ENCODE results near the gene FKBP3.
A peak's percentile ranks its signal among the peaks of the same experiment; 100 is the strongest.
"Not testable (repeated sequence)": the region's sequence is repeated elsewhere in the genome, so short reads cannot be mapped to it uniquely, and the experiment has no call there.

Gene FKBP3

GRCh38 chr14:45083617-45083975, 50.7 kb downstream of the FKBP3 start:
- no peak for DNase-seq (ENCODE audit: extremely low read depth, insufficient read length)
- TF ChIP-seq CTCF (IDR thresholded peaks at IDR 0.05; ENCODE audit: insufficient read depth, low read length, poor library complexity, severe bottlenecking), result no peak
- Histone ChIP-seq H3K36me3 (ENCODE audit: control insufficient read depth, insufficient read depth, low read length) (no peaks in the 10 kb centered on the region), H3K27me3 (replicated peaks; ENCODE audit: control insufficient read depth, insufficient read depth, low read length) (no peaks in the 10 kb centered on the region), H3K4me3 (replicated peaks; ENCODE audit: low read depth, low read length) (peak overlapping the region; percentile 60)

GRCh38 chr14:45082420-45082819, 51.9 kb downstream of the FKBP3 start:
- no peak for TF ChIP-seq CTCF (IDR thresholded peaks at IDR 0.05; ENCODE audit: insufficient read depth, low read length, poor library complexity, severe bottlenecking)
- H3K27me3 ChIP-seq (replicated peaks; ENCODE audit: control insufficient read depth, insufficient read depth, low read length), result no peaks in the 10 kb centered on the region
- no peak for DNase-seq (ENCODE audit: extremely low read depth, insufficient read length)
- no peaks in the 10 kb centered on the region for H3K36me3 ChIP-seq (ENCODE audit: control insufficient read depth, insufficient read depth, low read length)
- H3K4me3 ChIP-seq (replicated peaks; ENCODE audit: low read depth, low read length), result no peak overlapping the region

- not testable (repeated sequence) for H3K4me3 ChIP-seq (replicated peaks; ENCODE audit: low read depth, low read length); H3K36me3 ChIP-seq (ENCODE audit: control insufficient read depth, insufficient read depth, low read length); DNase-seq (ENCODE audit: extremely low read depth, insufficient read length); H3K27me3 ChIP-seq (replicated peaks; ENCODE audit: control insufficient read depth, insufficient read depth, low read length)
Measured at GRCh38 chr14:45081096-45081495, 53.2 kb downstream of the FKBP3 start.

- not testable (repeated sequence) for DNase-seq (ENCODE audit: extremely low read depth, insufficient read length); H3K36me3 ChIP-seq (ENCODE audit: control insufficient read depth, insufficient read depth, low read length); H3K4me3 ChIP-seq (replicated peaks; ENCODE audit: low read depth, low read length); H3K27me3 ChIP-seq (replicated peaks; ENCODE audit: control insufficient read depth, insufficient read depth, low read length)
Measured at GRCh38 chr14:45080416-45080968, 53.8 kb downstream of the FKBP3 start.

GRCh38 chr14:45078323-45078722, 56.0 kb downstream of the FKBP3 start:
- no peak for DNase-seq (ENCODE audit: extremely low read depth, insufficient read length)
- H3K27me3 ChIP-seq (replicated peaks; ENCODE audit: control insufficient read depth, insufficient read depth, low read length), result no peaks in the 10 kb centered on the region
- H3K4me3 ChIP-seq (replicated peaks; ENCODE audit: low read depth, low read length), result no peak overlapping the region
- TF ChIP-seq CTCF (IDR thresholded peaks at IDR 0.05; ENCODE audit: insufficient read depth, low read length, poor library complexity, severe bottlenecking), result no peak
- H3K36me3 ChIP-seq (ENCODE audit: control insufficient read depth, insufficient read depth, low read length), result no peaks in the 10 kb centered on the region

- no peak for DNase-seq (ENCODE audit: extremely low read depth, insufficient read length)
- Histone ChIP-seq H3K36me3 (ENCODE audit: control insufficient read depth, insufficient read depth, low read length) (no peaks in the 10 kb centered on the region), H3K27me3 (replicated peaks; ENCODE audit: control insufficient read depth, insufficient read depth, low read length) (no peaks in the 10 kb centered on the region), H3K4me3 (replicated peaks; ENCODE audit: low read depth, low read length) (no peak overlapping the region)
- TF ChIP-seq CTCF (IDR thresholded peaks at IDR 0.05; ENCODE audit: insufficient read depth, low read length, poor library complexity, severe bottlenecking), result no peak
Measured at GRCh38 chr14:45073231-45073879, 60.9 kb downstream of the FKBP3 start.

GRCh38 chr14:45072126-45072525, 62.2 kb downstream of the FKBP3 start:
- DNase-seq (ENCODE audit: extremely low read depth, insufficient read length), result no peak

More at GRCh38 chr14:45072126-45072525, 62.2 kb downstream of the FKBP3 start:
- no peaks in the 10 kb centered on the region for H3K27me3 ChIP-seq (replicated peaks; ENCODE audit: control insufficient read depth, insufficient read depth, low read length)
- TF ChIP-seq CTCF (IDR thresholded peaks at IDR 0.05; ENCODE audit: insufficient read depth, low read length, poor library complexity, severe bottlenecking), result no peak
- H3K4me3 ChIP-seq (replicated peaks; ENCODE audit: low read depth, low read length), result no peak overlapping the region
- no peaks in the 10 kb centered on the region for H3K36me3 ChIP-seq (ENCODE audit: control insufficient read depth, insufficient read depth, low read length)
